ENCODE results near the gene RSPO3.

Gene RSPO3

GRCh38 chr6:127154509-127154908 lies 36.0 kb downstream of the RSPO3 start:
- no peak overlapping the region for H3K27ac ChIP-seq
- TF ChIP-seq ZFX (IDR thresholded peaks at IDR 0.05; ENCODE audit: borderline replicate concordance) (no peak), CTCF (IDR thresholded peaks at IDR 0.05) (no peak)

- no peak overlapping the region for H3K27ac ChIP-seq
- TF ChIP-seq CTCF (IDR thresholded peaks at IDR 0.05) (no peak), ZFX (IDR thresholded peaks at IDR 0.05; ENCODE audit: borderline replicate concordance) (no peak)
These were observed 42.0 kb downstream of the RSPO3 start for GRCh38 chr6:127160484-127160883.

GRCh38 chr6:127162836-127163235 lies 44.4 kb downstream of the RSPO3 start:
- no peak for TF ChIP-seq ZFX (IDR thresholded peaks at IDR 0.05; ENCODE audit: borderline replicate concordance)
- TF ChIP-seq CTCF (IDR thresholded peaks at IDR 0.05) = no peak
- no peak overlapping the region for H3K27ac ChIP-seq

GRCh38 chr6:127164036-127164435 lies 45.6 kb downstream of the RSPO3 start:
- no peak overlapping the region for H3K27ac ChIP-seq
- no peak for TF ChIP-seq CTCF (IDR thresholded peaks at IDR 0.05)
- TF ChIP-seq ZFX (IDR thresholded peaks at IDR 0.05; ENCODE audit: borderline replicate concordance) = no peak

GRCh38 chr6:127164565-127164964 lies 46.1 kb downstream of the RSPO3 start:
- TF ChIP-seq CTCF (IDR thresholded peaks at IDR 0.05) (no peak), ZFX (IDR thresholded peaks at IDR 0.05; ENCODE audit: borderline replicate concordance) (no peak)
- H3K27ac ChIP-seq = no peak overlapping the region

- TF ChIP-seq ZFX (IDR thresholded peaks at IDR 0.05; ENCODE audit: borderline replicate concordance) (no peak), CTCF (IDR thresholded peaks at IDR 0.05) (no peak)
- no peak overlapping the region for H3K27ac ChIP-seq
These were observed 54.9 kb downstream of the RSPO3 start for GRCh38 chr6:127173156-127173940.

- no peak overlapping the region for H3K27ac ChIP-seq
- TF ChIP-seq CTCF (IDR thresholded peaks at IDR 0.05) = no peak
- no peak for TF ChIP-seq ZFX (IDR thresholded peaks at IDR 0.05; ENCODE audit: borderline replicate concordance)
These were observed 57.7 kb downstream of the RSPO3 start for GRCh38 chr6:127176146-127176545.
